Pancreas (tissue), 10 donors: Measurements from ENCODE around the gene STK17A. TPM values are rescaled to one million over a fixed set of nuclear protein-coding genes. Genes with fewer than 3 reads are reported as not detected.
"Not testable (repeated sequence)": the region's sequence is repeated elsewhere in the genome, so short reads cannot be mapped to it uniquely, and the experiment has no call there.

Source experiments
- ATAC-seq, 4 donors: fragments of 200-7000 bp; cut with Tn5 transposase; one replicate each; pipeline versions ENCODE4 v1.8.0 to v1.9.1; 2020; ENCODE audit warnings: mild to moderate bottlenecking in 4 of 4, moderate library complexity in 4 of 4
- DNase-seq, 6 donors: peaks; one replicate each; pipeline ENCODE4 v3.0.0-alpha.2; 2020
- FAIRE-seq: peaks from 2 replicates; lab custom pipeline; 2012; peaks lifted over from hg19 to GRCh38; lab: Jason Lieb, UNC
- H3K27ac ChIP-seq, 4 donors: fragments of 200-600 bp; sonication (generic); 1 replicate in 3 of 4; 2 replicates in 1 of 4; pipeline versions ENCODE4 v1.5.0 to v1.8.0; 2020
- H3K27me3 ChIP-seq, 4 donors: fragments of 200-600 bp; one replicate each; pipeline ENCODE4 v1.8.0; 2021
- H3K36me3 ChIP-seq, 3 donors: fragments of 200-600 bp; sonication (generic) in 1 of 3; one replicate each; pipeline versions ENCODE4 v1.5.0 to v1.8.0; 2020 to 2021
- H3K4me1 ChIP-seq, 3 donors: fragments of 200-600 bp; one replicate each; pipeline ENCODE4 v1.8.0; 2021
- H3K4me3 ChIP-seq, 4 donors: fragments of 200-600 bp; sonication (generic) in 2 of 4; one replicate each; pipeline versions ENCODE4 v1.5.0 to v1.8.0; 2020 to 2021
- H3K9me3 ChIP-seq, 4 donors: fragments of 200-600 bp; one replicate each; pipeline ENCODE4 v1.8.0; 2021
- WGBS, 2 donors: extraction: QIAGEN DNeasy Blood & Tissue Kit; methylation state at CpG; one replicate each; pipeline ENCODE4 v1.1.7; 2013; 5-methylcytosine and 5-hydroxymethylcytosine counted together
- intact Hi-C, 3 donors: fragments of 100-400 bp; cut with DNase I; formaldehyde crosslinking; loops; one replicate each; pipeline versions ENCODE4 v1.11.1 to v1.14.2; 2022
- polyA plus RNA-seq, 2 donors: library from polyadenylated mRNA; stranded (reverse); fragments of 200-250 nt; gene quantifications; one replicate each; pipeline ENCODE4 v1.2.3, GENCODE V29; 2013
- total RNA-seq, 6 donors: library from RNA; stranded (reverse); fragmentation: NEBNext Ultra II Directional in 4 of 6; extraction: Animal tissue kit (Norgen Biotek cat#: 25700) in 4 of 6; gene quantifications; one replicate each; pipeline versions ENCODE4 v1.2.1 to v1.2.4, GENCODE V29; 2021 to 2023
- TF ChIP-seq, protein P1 (sequence below), 4 donors: fragments of 200-600 bp; sonication (generic) in 3 of 4; IDR thresholded peaks; one replicate each; pipeline versions ENCODE4 v1.5.0 to v1.8.0; 2021; ENCODE audit warnings: antibody characterized with exemption in 4 of 4
- donor health status: healthy with polysubstance abuse.
- donor health status: DM: no; HTN: no; CAD: no; lungs with moderate emphysema.
- donor health status: DM: no; HTN: no; CAD: no.
- donor health status: control.
- donor health status: control.
- donor health status: Bipolar disorder and iron deficiency.
- donor health status: DM: yes; HTN: yes; CAD: no.
- donor health status: DM: no; HTN: no; CAD: no.
- donor health status: DM: no; HTN: no; CAD: no.
- donor health status: DM: yes; HTN: yes; CAD: no.

STK17A gene
- total and polyA plus RNA-seq, 8 donors = 7.0 to 19.3 (median 11.2) TPM

DNA sequence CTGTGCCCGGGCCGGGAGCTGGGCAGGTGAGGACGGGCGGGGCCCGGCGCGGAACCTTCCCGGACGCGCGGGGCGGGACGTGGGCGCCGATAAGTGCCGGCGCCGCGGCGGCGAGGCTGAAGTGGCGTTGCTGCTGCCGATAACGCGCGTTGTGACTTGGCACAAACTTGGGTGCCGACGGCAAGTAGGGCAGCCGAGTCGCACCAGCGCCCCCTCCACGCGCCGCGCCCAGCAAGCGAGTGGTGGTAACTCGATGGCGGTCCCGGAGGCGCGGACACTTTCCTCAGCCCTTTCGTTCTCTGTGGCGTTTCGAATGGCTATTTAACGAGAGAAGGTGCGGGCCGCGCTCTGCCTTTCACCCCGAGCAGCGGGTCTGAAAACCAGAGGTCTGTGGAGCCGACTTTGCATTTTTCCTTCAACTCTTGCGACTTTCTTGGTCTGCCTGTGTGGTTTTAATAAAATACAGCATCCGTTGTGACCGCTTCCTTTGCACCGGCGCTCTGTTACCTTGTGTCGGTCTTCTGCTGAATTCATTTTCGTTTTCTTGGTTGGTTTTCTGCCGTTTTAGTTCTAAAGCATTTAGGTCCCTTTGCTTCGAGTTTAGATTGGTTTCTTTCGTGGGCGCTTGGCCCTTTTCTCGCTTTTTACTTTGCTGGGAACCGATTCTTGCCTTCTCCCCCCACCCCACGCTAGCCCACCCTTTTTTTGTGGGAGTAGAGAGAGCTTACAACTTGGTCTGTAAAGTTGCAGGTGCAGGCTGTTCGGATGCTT lies 701 bp downstream of the STK17A start:
- intact Hi-C loops = loop anchor here in 2 of 3 donors (5.0 kb wide), 2 partner anchors 114 to 139 kb away; no protein-coding TSS in a partner anchor
- ATAC-seq = peak; percentile 44 to 56 (median 49)
- 1% methylated on average over 58 to 66 of the region's 66 CpGs for WGBS, 2 donors
- H3K4me1 ChIP-seq = peaks cover 0 to 28% (median 26%) of the 10 kb centered on the region in 3 donors
- TF ChIP-seq, protein P1, sequence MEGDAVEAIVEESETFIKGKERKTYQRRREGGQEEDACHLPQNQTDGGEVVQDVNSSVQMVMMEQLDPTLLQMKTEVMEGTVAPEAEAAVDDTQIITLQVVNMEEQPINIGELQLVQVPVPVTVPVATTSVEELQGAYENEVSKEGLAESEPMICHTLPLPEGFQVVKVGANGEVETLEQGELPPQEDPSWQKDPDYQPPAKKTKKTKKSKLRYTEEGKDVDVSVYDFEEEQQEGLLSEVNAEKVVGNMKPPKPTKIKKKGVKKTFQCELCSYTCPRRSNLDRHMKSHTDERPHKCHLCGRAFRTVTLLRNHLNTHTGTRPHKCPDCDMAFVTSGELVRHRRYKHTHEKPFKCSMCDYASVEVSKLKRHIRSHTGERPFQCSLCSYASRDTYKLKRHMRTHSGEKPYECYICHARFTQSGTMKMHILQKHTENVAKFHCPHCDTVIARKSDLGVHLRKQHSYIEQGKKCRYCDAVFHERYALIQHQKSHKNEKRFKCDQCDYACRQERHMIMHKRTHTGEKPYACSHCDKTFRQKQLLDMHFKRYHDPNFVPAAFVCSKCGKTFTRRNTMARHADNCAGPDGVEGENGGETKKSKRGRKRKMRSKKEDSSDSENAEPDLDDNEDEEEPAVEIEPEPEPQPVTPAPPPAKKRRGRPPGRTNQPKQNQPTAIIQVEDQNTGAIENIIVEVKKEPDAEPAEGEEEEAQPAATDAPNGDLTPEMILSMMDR (IDR thresholded peaks at IDR 0.05) = no peak
- H3K27me3 ChIP-seq = no peaks in the 10 kb centered on the region
- H3K9me3 ChIP-seq = no peaks in the 10 kb centered on the region
- FAIRE-seq = no peak
- DNase-seq = peak; percentile 75 to 90 (median 82)
- H3K36me3 ChIP-seq = no peaks in the 10 kb centered on the region
- H3K27ac ChIP-seq = peak overlapping the region; percentile 88 to 95 (median 92)
- peak overlapping the region; percentile 89 to 100 (median 96) for H3K4me3 ChIP-seq

DNA sequence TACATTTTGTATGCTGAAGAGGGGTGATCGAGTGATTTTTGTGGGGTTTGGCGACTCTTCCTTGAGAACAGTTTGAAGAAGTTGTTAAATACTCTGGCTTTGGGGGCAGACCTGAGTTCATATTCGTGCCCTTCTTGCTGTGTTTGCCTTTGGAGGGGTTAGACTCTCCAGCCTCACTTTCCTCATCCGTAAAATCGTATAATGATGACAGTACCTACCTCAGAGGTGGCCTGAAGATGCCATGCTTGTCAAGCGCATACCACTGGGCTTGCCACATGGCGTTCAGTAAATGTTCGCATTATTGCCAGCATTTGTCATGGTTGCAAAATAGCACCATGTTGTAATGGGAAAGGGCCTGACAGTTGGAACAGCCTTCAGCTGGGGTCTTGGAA lies 1.3 kb downstream of the STK17A start:
- peak overlapping the region; percentile 89 to 100 (median 96) for H3K4me3 ChIP-seq
- TF ChIP-seq, protein P1 (IDR thresholded peaks at IDR 0.05) = no peak
- FAIRE-seq (no peak), ATAC-seq (peak in 2 of 4 donors; percentile 5 to 30), DNase-seq (peak in 2 of 6 donors; percentile 27 to 28)
- intact Hi-C loops = loop anchor here in 2 of 3 donors (5.0 kb wide), 2 partner anchors 113 to 138 kb away; no protein-coding TSS in a partner anchor
- H3K9me3 ChIP-seq = no peaks in the 10 kb centered on the region
- no peaks in the 10 kb centered on the region for H3K36me3 ChIP-seq
- peaks cover 0 to 31% (median 30%) of the 10 kb centered on the region in 3 donors for H3K4me1 ChIP-seq
- 7% methylated on average over 8 of the region's 8 CpGs for WGBS, 2 donors
- H3K27ac ChIP-seq = peak overlapping the region; percentile 88 to 95 (median 92)
- no peaks in the 10 kb centered on the region for H3K27me3 ChIP-seq

DNA sequence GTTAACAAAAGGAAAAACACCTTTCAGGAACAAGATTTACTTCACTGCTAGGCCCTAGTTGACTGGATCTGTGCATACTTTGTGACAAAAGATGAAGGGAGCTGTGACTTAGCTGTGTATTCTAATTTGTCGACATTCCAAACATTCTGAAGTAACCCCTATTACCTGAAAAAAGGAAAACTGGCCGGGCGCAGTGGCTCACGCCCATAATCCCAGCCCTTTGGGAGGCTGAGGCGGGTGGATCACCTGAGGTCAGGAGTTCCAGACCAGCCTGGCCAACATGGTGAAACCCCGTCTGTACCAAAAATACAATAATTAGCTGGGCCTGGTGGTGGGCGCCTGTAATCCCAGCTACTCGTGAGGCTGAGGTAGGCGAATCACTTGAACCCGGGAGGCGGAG lies 1.8 kb downstream of the STK17A start:
- not testable (repeated sequence) for H3K9me3 ChIP-seq, ATAC-seq, H3K36me3 ChIP-seq, FAIRE-seq, DNase-seq, H3K27me3 ChIP-seq
- Histone ChIP-seq H3K4me1 (peaks cover 0 to 35% (median 33%) of the 10 kb centered on the region in 3 donors), H3K27ac (peak overlapping the region in 3 of 4 donors; percentile 16 to 95 (median 92)), H3K4me3 (peak overlapping the region in 2 of 4 donors; percentile 94 to 98)
- WGBS, 2 donors = 62 to 63% methylated on average over 11 of the region's 11 CpGs
- intact Hi-C loops = loop anchor here in 2 of 3 donors (5.0 kb wide), 2 partner anchors 113 to 138 kb away; no protein-coding TSS in a partner anchor

DNA sequence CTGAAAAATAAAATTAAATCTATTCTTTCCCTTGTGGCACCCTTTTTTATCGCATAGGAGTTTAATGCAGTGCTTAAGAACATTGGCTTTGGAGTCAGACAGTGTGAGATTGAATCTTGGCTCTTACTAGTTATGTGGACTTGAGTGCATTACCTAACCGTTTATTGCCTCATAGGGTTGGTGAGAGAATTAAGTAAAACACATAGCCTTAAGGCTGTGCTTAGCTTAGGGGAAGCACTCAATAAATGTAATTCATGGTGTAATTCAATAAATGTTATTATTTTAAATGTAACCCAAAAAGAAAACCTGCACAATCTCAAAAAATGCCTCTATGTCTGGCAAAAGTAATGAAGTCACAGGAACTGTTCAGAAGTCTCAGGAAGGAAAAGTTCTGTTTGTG lies 2.7 kb downstream of the STK17A start:
- Histone ChIP-seq H3K27me3 (no peaks in the 10 kb centered on the region), H3K36me3 (no peaks in the 10 kb centered on the region), H3K4me3 (peak overlapping the region in 2 of 4 donors; percentile 94 to 98), H3K4me1 (peaks cover 0 to 35% (median 33%) of the 10 kb centered on the region in 3 donors), H3K9me3 (no peaks in the 10 kb centered on the region), H3K27ac (peak overlapping the region in 2 of 4 donors; percentile 92 to 95)
- peak in 1 of 4 donors; percentile 13 for ATAC-seq
- TF ChIP-seq, protein P1 (IDR thresholded peaks at IDR 0.05) = no peak
- DNase-seq = no peak
- no peak for FAIRE-seq
- intact Hi-C loops = no loop called here
- WGBS, 2 donors = 25 to 36% methylated on average over 2 of the region's 2 CpGs

DNA sequence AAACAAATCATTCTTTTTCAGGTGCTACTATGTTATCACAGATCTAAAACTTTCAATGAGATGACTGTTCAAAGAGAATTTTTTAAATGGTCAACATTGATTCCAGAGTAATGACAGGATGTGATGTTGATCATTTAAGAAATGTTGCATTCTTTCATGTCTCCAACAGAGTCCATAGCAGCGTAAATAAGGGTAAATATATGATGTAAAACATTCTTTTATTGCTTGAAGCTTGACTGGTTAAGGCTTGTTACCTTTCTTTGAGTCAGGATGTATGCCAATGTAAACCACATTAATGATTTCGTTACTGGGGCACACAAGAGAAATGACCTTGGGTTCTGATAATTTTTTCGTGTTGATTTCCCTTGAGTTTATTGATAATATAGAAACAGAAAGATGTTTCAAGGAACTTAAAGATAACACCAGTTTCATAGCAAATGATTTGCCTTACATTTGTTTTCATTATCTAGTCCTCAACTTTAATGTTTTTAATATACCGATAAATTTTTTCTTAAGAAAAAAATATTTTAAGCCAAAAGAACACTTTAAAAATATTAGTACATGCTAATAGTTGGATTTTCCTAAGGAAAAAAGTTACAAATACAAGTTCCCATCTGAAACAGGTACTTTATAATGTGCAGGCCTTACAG lies 3.5 kb downstream of the STK17A start:
- H3K4me1 ChIP-seq = peaks cover under 1 to 42% (median 33%) of the 10 kb centered on the region in 3 donors
- H3K27ac ChIP-seq = peak overlapping the region in 2 of 4 donors; percentile 92 to 95
- intact Hi-C loops = no loop called here
- TF ChIP-seq, protein P1 (IDR thresholded peaks at IDR 0.05) = no peak
- no peaks in the 10 kb centered on the region for H3K27me3 ChIP-seq
- no peak overlapping the region for H3K4me3 ChIP-seq
- no peak for DNase-seq
- no peaks in the 10 kb centered on the region for H3K36me3 ChIP-seq
- ATAC-seq = peak in 1 of 4 donors; percentile 1
- 11 to 12% methylated on average over 4 of the region's 4 CpGs for WGBS, 2 donors
- no peaks in the 10 kb centered on the region for H3K9me3 ChIP-seq
- no peak for FAIRE-seq
